GM12878 (cell line): ENCODE results near the gene LMTK3. TPM values are rescaled to one million over a fixed set of nuclear protein-coding genes. Genes with fewer than 3 reads are reported as not detected.

ENCODE experiments used
- DPF2 ChIP-seq: fragments of 450-650 bp; IDR thresholded peaks from 2 replicates; pipeline ENCODE4 v1.6.1; 2017; ENCODE audit warnings: mild to moderate bottlenecking
- E2F4 ChIP-seq: IDR thresholded peaks from 2 replicates; pipeline ENCODE4 v1.6.1; 2012; ENCODE audit warnings: low read depth, low read length, improper control_type of control experiment
- ESRRA ChIP-seq: IDR thresholded peaks from 2 replicates; pipeline ENCODE4 v1.6.1; 2012; ENCODE audit warnings: mild to moderate bottlenecking, low read length, improper control_type of control experiment
- IRF3 ChIP-seq: fragments of 450-650 bp; IDR thresholded peaks from 2 replicates; pipeline ENCODE4 v1.6.1; 2014; ENCODE audit warnings: mild to moderate bottlenecking
- KDM1A ChIP-seq: fragments of 200-600 bp; sonication (generic); IDR thresholded peaks from 2 replicates; pipeline ENCODE4 v1.6.1; 2016; ENCODE audit warnings: borderline replicate concordance
- MXI1 ChIP-seq: fragments of 150-350 bp; IDR thresholded peaks from 2 replicates; pipeline ENCODE4 v1.6.1; 2011; ENCODE audit warnings: low read depth, mild to moderate bottlenecking, inconsistent platforms, low read length, improper control_type of control experiment
- NR2F1 ChIP-seq: fragments of 450-650 bp; conservative IDR thresholded peaks from 2 replicates; pipeline ENCODE4 v1.6.1; 2017; ENCODE audit warnings: mild to moderate bottlenecking
- POLR2A ChIP-seq: IDR thresholded peaks from 2 replicates; pipeline ENCODE4 v1.6.1; 2011; ENCODE audit warnings: low read depth, mild to moderate bottlenecking, low read length
- RAD51 ChIP-seq: fragments of 450-650 bp; IDR thresholded peaks from 2 replicates; pipeline ENCODE4 v1.6.1; 2016; ENCODE audit warnings: moderate library complexity, mild to moderate bottlenecking, inconsistent platforms
- SPI1 ChIP-seq: IDR thresholded peaks from 2 replicates; pipeline ENCODE4 v1.6.1; 2011; ENCODE audit warnings: low read depth, mild to moderate bottlenecking, low read length, moderate library complexity, borderline replicate concordance; ENCODE audit not compliant: insufficient read depth
- ZBTB40 ChIP-seq: fragments of 450-650 bp; IDR thresholded peaks from 2 replicates; pipeline ENCODE4 v1.6.1; 2016; ENCODE audit warnings: mild to moderate bottlenecking, moderate library complexity, borderline replicate concordance
- polyA plus RNA-seq, 11 experiments: library from polyadenylated mRNA; depleted of rRNA in 4 of 11; unstranded in 6 of 11; stranded (reverse) in 5 of 11; fragments of >200 nt; fragmentation: Nextera tagmentation in 4 of 11; fragmentation: Illumina TruSeq in 1 of 11; extraction: Ambion mirVana in 4 of 11; extraction: Trizol in 1 of 11; gene quantifications; 1 replicate in 1 of 11; 2 replicates in 10 of 11; pipeline versions ENCODE4 v1.2.1 to v1.2.3, GENCODE V29; 2011 to 2016; ENCODE audit warnings: inconsistent platforms in 2 of 11, missing spikeins in 2 of 11, low read depth in 1 of 11
- total RNA-seq, 4 experiments: library from RNA; depleted of rRNA in 3 of 4; stranded (reverse); fragments of >200 nt in 3 of 4; fragmentation: Illumina TruSeq in 1 of 4; extraction: Trizol in 1 of 4; gene quantifications; 2 replicates each; pipeline versions ENCODE4 v1.2.1 to v1.2.3, GENCODE V29; 2013 to 2021

LMTK3 gene
- total and polyA plus RNA-seq, 10 of the 15 experiments (the other 5 are each of a cell fraction or from before 2014, with no cell fraction given): under 0.01 to 0.28 (median 0.04) TPM; not detected in 3

GRCh38 chr19:48446579-48446978, 65.1 kb downstream of the LMTK3 start (continued):
- TF ChIP-seq ESRRA (no peak), POLR2A (no peak), ZBTB40 (no peak), IRF3 (no peak), RAD51 (no peak), NR2F1 (no peak), MXI1 (no peak), DPF2 (no peak), SPI1 (no peak), E2F4 (no peak), KDM1A (no peak)
